EL (cell line): Measurements from ENCODE around the gene ADAMTS14.

Experiments used
- DNase-seq: peaks from one replicate; pipeline ENCODE4 v3.0.0-alpha.2; 2016

Gene ADAMTS14

GRCh38 chr10:70774810-70775678, 102.7 kb downstream of the ADAMTS14 start:
- DNase-seq, result no peak

GRCh38 chr10:70775679-70776454, 103.6 kb downstream of the ADAMTS14 start:
- DNase-seq, result no peak

GRCh38 chr10:70776455-70777005, 104.2 kb downstream of the ADAMTS14 start:
- no peak for DNase-seq

- DNase-seq, result no peak
Observed at GRCh38 chr10:70777063-70777875, 105.0 kb downstream of the ADAMTS14 start.

GRCh38 chr10:70778267-70778924, 106.1 kb downstream of the ADAMTS14 start:
- no peak for DNase-seq

- no peak for DNase-seq
Observed at GRCh38 chr10:70779088-70779487, 106.8 kb downstream of the ADAMTS14 start.

- DNase-seq, result no peak
Observed at GRCh38 chr10:70779511-70780369, 107.4 kb downstream of the ADAMTS14 start.

- DNase-seq, result no peak
Observed at GRCh38 chr10:70780370-70780760, 108.1 kb downstream of the ADAMTS14 start.

- DNase-seq, result no peak
Observed at GRCh38 chr10:70780772-70781171, 108.5 kb downstream of the ADAMTS14 start.

GRCh38 chr10:70781461-70782051, 109.2 kb downstream of the ADAMTS14 start:
- no peak for DNase-seq

- DNase-seq, result no peak
Observed at GRCh38 chr10:70782086-70782745, 109.9 kb downstream of the ADAMTS14 start.

GRCh38 chr10:70782746-70783680, 110.7 kb downstream of the ADAMTS14 start:
- no peak for DNase-seq

GRCh38 chr10:70784016-70784415, 111.7 kb downstream of the ADAMTS14 start:
- no peak for DNase-seq

GRCh38 chr10:70784471-70784870, 112.2 kb downstream of the ADAMTS14 start:
- peak; percentile 31 for DNase-seq

- DNase-seq, result no peak
Observed at GRCh38 chr10:70785190-70785589, 112.9 kb downstream of the ADAMTS14 start, which contains the start of gene TBATA. Gene TBATA (minus strand): TSS chr10:70785377. CDS start chr10:70783379, 1,998 bp downstream.

GRCh38 chr10:70786799-70787415, 114.6 kb downstream of the ADAMTS14 start:
- DNase-seq, result peak; percentile 59

- no peak for DNase-seq
Observed at GRCh38 chr10:70791386-70792039, 119.2 kb downstream of the ADAMTS14 start.

GRCh38 chr10:70795613-70796012, 123.3 kb downstream of the ADAMTS14 start:
- DNase-seq, result no peak
